Measurements from ENCODE around the gene IRF2BP1.
A peak's percentile ranks its signal among the peaks of the same experiment; 100 is the strongest.
"Not testable (repeated sequence)": the region's sequence is repeated elsewhere in the genome, so short reads cannot be mapped to it uniquely, and the experiment has no call there.

Gene IRF2BP1

GRCh38 chr19:45901912-45902650 is 16.1 kb upstream of the IRF2BP1 start, which contains the start of gene MYPOP:
MYPOP (minus strand) TSS chr19:45902613; CDS start chr19:45901773, 840 bp downstream.
- FAIRE-seq: no peak

- FAIRE-seq: no peak
Measured at GRCh38 chr19:45901432-45901911, 15.5 kb upstream of the IRF2BP1 start.

- FAIRE-seq: no peak
Measured at GRCh38 chr19:45900738-45901431, 14.9 kb upstream of the IRF2BP1 start.

GRCh38 chr19:45899919-45900589 is 14.1 kb upstream of the IRF2BP1 start:
- no peak for FAIRE-seq

GRCh38 chr19:45899253-45899652 is 13.3 kb upstream of the IRF2BP1 start:
- FAIRE-seq: no peak

GRCh38 chr19:45897261-45897812 is 11.4 kb upstream of the IRF2BP1 start:
- no peak for FAIRE-seq

GRCh38 chr19:45895983-45896599 is 10.2 kb upstream of the IRF2BP1 start:
- FAIRE-seq: not testable (repeated sequence)

- no peak for FAIRE-seq
Measured at GRCh38 chr19:45895519-45895972, 9.6 kb upstream of the IRF2BP1 start.

GRCh38 chr19:45890877-45891276 is 4.9 kb upstream of the IRF2BP1 start:
- no peak for FAIRE-seq

GRCh38 chr19:45889210-45889885 is 3.4 kb upstream of the IRF2BP1 start:
- FAIRE-seq: no peak

- no peak for FAIRE-seq
Measured at GRCh38 chr19:45887200-45887710, 1.3 kb upstream of the IRF2BP1 start.

- FAIRE-seq: peak; percentile 89
Measured at GRCh38 chr19:45886427-45887199, 672 bp upstream of the IRF2BP1 start.

- no peak for FAIRE-seq
Measured at GRCh38 chr19:45884682-45885555, 1.0 kb downstream of the IRF2BP1 start.

GRCh38 chr19:45883881-45884681 is 1.9 kb downstream of the IRF2BP1 start:
- FAIRE-seq: no peak

GRCh38 chr19:45883586-45883880 is 2.4 kb downstream of the IRF2BP1 start:
- no peak for FAIRE-seq

GRCh38 chr19:45882652-45883585 is 3.0 kb downstream of the IRF2BP1 start:
- peak; percentile 3 for FAIRE-seq

- no peak for FAIRE-seq
Measured at GRCh38 chr19:45881909-45882528, 3.9 kb downstream of the IRF2BP1 start.
